HepG2 (cell line): ENCODE measurements around the gene DNAJC5. TPM values are rescaled to one million over a fixed set of nuclear protein-coding genes. Genes with fewer than 3 reads are reported as not detected.

ENCODE experiments used
- ARNT ChIP-seq: fragments of 450-650 bp; IDR thresholded peaks from 2 replicates; pipeline ENCODE4 v1.6.1; 2017
- KLF6 ChIP-seq: IDR thresholded peaks from 2 replicates; pipeline ENCODE4 v1.8.0; 2016; ENCODE audit warnings: missing biosample characterization, missing genetic modification reagents
- NFRKB ChIP-seq: fragments of 450-650 bp; IDR thresholded peaks from 2 replicates; pipeline ENCODE4 v1.6.1; 2017
- PITX1 ChIP-seq: sonication (generic); formaldehyde crosslinking; IDR thresholded peaks from 2 replicates; pipeline ENCODE4 v1.5.1; 2020; ENCODE audit warnings: mild to moderate bottlenecking, missing genetic modification reagents
- RBFOX2 ChIP-seq: fragments of 200-400 bp; formaldehyde crosslinking; IDR thresholded peaks from 2 replicates; pipeline ENCODE4 v1.6.1; 2017; ENCODE audit warnings: low read depth, mild to moderate bottlenecking, low read length
- SMAD1 ChIP-seq: sonication (generic); formaldehyde crosslinking; IDR thresholded peaks from 2 replicates; pipeline ENCODE4 v1.4.0; 2020; ENCODE audit warnings: missing genetic modification reagents, low read depth, mild to moderate bottlenecking, borderline replicate concordance
- SNAI1 ChIP-seq: sonication (generic); formaldehyde crosslinking; IDR thresholded peaks from 2 replicates; pipeline ENCODE4 v1.5.0; 2020; ENCODE audit warnings: mild to moderate bottlenecking, missing genetic modification reagents, borderline replicate concordance
- SRSF1 ChIP-seq: fragments of 200-400 bp; formaldehyde crosslinking; optimal IDR thresholded peaks from 2 replicates; pipeline ENCODE3; 2017; ENCODE audit warnings: mild to moderate bottlenecking, low read depth, low read length, moderate library complexity
- SRSF9 ChIP-seq: fragments of 200-400 bp; formaldehyde crosslinking; IDR thresholded peaks from 2 replicates; pipeline ENCODE4 v1.6.1; 2018; ENCODE audit warnings: borderline replicate concordance, mild to moderate bottlenecking, low read depth, low read length; ENCODE audit not compliant: insufficient read depth, poor library complexity, severe bottlenecking
- ZFP62 ChIP-seq: sonication (generic); formaldehyde crosslinking; IDR thresholded peaks from 2 replicates; pipeline ENCODE4 v1.4.0; 2020; ENCODE audit warnings: missing genetic modification reagents
- ZFP90 ChIP-seq: sonication (generic); formaldehyde crosslinking; IDR thresholded peaks from 2 replicates; pipeline ENCODE4 v1.8.0; 2022; ENCODE audit warnings: missing genetic modification reagents, mild to moderate bottlenecking, inconsistent platforms, borderline replicate concordance
- ZFYVE20 ChIP-seq: sonication (generic); formaldehyde crosslinking; IDR thresholded peaks from 2 replicates; pipeline ENCODE4 v1.8.0; 2023; ENCODE audit warnings: low read depth, mild to moderate bottlenecking, moderate library complexity, missing genetic modification reagents, borderline replicate concordance
- ZNF207 ChIP-seq: fragments of 450-650 bp; IDR thresholded peaks from 2 replicates; pipeline ENCODE4 v1.6.1; 2016; ENCODE audit warnings: antibody characterized with exemption, borderline replicate concordance
- ZNF761 ChIP-seq: sonication (generic); formaldehyde crosslinking; conservative IDR thresholded peaks from 2 replicates; pipeline ENCODE4 v1.4.0; 2020; ENCODE audit warnings: mild to moderate bottlenecking, missing genetic modification reagents
- ZZZ3 ChIP-seq: sonication (generic); formaldehyde crosslinking; IDR thresholded peaks from 2 replicates; pipeline ENCODE4 v1.4.0; 2020; ENCODE audit warnings: missing genetic modification reagents, mild to moderate bottlenecking, borderline replicate concordance
- polyA plus RNA-seq, 8 experiments: library from polyadenylated mRNA; depleted of rRNA in 3 of 8; stranded (reverse) in 7 of 8; unstranded in 1 of 8; fragments of >200 nt; fragmentation: Illumina TruSeq in 4 of 8; extraction: Trizol in 4 of 8; gene quantifications; 2 replicates each; pipeline versions ENCODE4 v1.2.1 to v1.2.3, GENCODE V29; 2011 to 2016; ENCODE audit warnings: low read depth in 4 of 8, missing spikeins in 1 of 8, mixed read lengths in 1 of 8; ENCODE audit not compliant: insufficient read depth in 1 of 8
- total RNA-seq, 5 experiments: library from RNA; depleted of rRNA; stranded (reverse); fragments of >200 nt; fragmentation: Illumina TruSeq; extraction: Trizol; gene quantifications; 2 replicates each; pipeline ENCODE4 v1.2.3, GENCODE V29; 2016; ENCODE audit warnings: low read depth in 1 of 5
- TF ChIP-seq, protein P1 (sequence below): sonication (generic); formaldehyde crosslinking; IDR thresholded peaks from 2 replicates; pipeline ENCODE4 v1.5.1; 2020; ENCODE audit warnings: mild to moderate bottlenecking, moderate library complexity, missing genetic modification reagents
- TF ChIP-seq, protein P2 (sequence below): sonication (generic); formaldehyde crosslinking; IDR thresholded peaks from 2 replicates; pipeline ENCODE4 v1.4.0; 2020; ENCODE audit warnings: missing genetic modification reagents
- TF ChIP-seq, protein P3 (sequence below): sonication (generic); formaldehyde crosslinking; IDR thresholded peaks from 2 replicates; pipeline ENCODE4 v1.8.1; 2023; ENCODE audit warnings: mild to moderate bottlenecking, missing genetic modification reagents
- TF ChIP-seq, protein P4 (sequence below): sonication (generic); formaldehyde crosslinking; IDR thresholded peaks from 2 replicates; pipeline ENCODE4 v1.4.0; 2020; ENCODE audit warnings: missing genetic modification reagents
- TF ChIP-seq, protein P5 (sequence below): sonication (generic); formaldehyde crosslinking; conservative IDR thresholded peaks from 2 replicates; pipeline ENCODE4 v1.4.0; 2020; ENCODE audit warnings: missing genetic modification reagents

DNAJC5 gene
- total and polyA plus RNA-seq, 2 of the 13 experiments (the other 11 are each of a cell fraction or from before 2014, with no cell fraction given), result 42.8 to 64.5 TPM

DNA sequence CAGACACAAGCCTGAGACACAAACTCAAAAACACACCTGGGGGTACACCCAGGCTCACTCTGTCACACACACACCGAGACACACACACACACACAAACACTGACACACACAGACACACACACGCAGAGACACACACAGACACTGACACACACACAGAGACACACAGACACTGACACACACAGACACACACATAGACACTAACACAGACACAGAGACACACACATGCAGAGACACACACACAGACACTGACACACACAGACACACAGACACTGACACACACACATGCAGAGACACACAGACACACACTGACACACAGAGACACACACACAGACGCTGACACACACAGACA lies 48.1 kb upstream of the DNAJC5 start (continued):
- TF ChIP-seq SRSF1, result no peak
- TF ChIP-seq, protein P1, sequence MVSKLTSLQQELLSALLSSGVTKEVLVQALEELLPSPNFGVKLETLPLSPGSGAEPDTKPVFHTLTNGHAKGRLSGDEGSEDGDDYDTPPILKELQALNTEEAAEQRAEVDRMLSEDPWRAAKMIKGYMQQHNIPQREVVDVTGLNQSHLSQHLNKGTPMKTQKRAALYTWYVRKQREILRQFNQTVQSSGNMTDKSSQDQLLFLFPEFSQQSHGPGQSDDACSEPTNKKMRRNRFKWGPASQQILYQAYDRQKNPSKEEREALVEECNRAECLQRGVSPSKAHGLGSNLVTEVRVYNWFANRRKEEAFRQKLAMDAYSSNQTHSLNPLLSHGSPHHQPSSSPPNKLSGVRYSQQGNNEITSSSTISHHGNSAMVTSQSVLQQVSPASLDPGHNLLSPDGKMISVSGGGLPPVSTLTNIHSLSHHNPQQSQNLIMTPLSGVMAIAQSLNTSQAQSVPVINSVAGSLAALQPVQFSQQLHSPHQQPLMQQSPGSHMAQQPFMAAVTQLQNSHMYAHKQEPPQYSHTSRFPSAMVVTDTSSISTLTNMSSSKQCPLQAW, result no peak
- TF ChIP-seq ZNF761, result no peak
- peak; percentile 95; the same call in 1 of the 2 replicates for TF ChIP-seq ARNT
- TF ChIP-seq, protein P2, sequence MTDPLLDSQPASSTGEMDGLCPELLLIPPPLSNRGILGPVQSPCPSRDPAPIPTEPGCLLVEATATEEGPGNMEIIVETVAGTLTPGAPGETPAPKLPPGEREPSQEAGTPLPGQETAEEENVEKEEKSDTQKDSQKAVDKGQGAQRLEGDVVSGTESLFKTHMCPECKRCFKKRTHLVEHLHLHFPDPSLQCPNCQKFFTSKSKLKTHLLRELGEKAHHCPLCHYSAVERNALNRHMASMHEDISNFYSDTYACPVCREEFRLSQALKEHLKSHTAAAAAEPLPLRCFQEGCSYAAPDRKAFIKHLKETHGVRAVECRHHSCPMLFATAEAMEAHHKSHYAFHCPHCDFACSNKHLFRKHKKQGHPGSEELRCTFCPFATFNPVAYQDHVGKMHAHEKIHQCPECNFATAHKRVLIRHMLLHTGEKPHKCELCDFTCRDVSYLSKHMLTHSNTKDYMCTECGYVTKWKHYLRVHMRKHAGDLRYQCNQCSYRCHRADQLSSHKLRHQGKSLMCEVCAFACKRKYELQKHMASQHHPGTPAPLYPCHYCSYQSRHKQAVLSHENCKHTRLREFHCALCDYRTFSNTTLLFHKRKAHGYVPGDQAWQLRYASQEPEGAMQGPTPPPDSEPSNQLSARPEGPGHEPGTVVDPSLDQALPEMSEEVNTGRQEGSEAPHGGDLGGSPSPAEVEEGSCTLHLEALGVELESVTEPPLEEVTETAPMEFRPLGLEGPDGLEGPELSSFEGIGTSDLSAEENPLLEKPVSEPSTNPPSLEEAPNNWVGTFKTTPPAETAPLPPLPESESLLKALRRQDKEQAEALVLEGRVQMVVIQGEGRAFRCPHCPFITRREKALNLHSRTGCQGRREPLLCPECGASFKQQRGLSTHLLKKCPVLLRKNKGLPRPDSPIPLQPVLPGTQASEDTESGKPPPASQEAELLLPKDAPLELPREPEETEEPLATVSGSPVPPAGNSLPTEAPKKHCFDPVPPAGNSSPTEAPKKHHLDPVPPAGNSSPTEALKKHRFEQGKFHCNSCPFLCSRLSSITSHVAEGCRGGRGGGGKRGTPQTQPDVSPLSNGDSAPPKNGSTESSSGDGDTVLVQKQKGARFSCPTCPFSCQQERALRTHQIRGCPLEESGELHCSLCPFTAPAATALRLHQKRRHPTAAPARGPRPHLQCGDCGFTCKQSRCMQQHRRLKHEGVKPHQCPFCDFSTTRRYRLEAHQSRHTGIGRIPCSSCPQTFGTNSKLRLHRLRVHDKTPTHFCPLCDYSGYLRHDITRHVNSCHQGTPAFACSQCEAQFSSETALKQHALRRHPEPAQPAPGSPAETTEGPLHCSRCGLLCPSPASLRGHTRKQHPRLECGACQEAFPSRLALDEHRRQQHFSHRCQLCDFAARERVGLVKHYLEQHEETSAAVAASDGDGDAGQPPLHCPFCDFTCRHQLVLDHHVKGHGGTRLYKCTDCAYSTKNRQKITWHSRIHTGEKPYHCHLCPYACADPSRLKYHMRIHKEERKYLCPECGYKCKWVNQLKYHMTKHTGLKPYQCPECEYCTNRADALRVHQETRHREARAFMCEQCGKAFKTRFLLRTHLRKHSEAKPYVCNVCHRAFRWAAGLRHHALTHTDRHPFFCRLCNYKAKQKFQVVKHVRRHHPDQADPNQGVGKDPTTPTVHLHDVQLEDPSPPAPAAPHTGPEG (CRISPR knock-in tag), result no peak
- no peak for TF ChIP-seq ZFP62
- TF ChIP-seq ZFP90 (CRISPR knock-in tag), result no peak
- TF ChIP-seq ZNF207, result peak; percentile 94
- TF ChIP-seq, protein P3, sequence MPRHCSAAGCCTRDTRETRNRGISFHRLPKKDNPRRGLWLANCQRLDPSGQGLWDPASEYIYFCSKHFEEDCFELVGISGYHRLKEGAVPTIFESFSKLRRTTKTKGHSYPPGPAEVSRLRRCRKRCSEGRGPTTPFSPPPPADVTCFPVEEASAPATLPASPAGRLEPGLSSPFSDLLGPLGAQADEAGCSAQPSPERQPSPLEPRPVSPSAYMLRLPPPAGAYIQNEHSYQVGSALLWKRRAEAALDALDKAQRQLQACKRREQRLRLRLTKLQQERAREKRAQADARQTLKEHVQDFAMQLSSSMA (CRISPR knock-in tag), result 0 out of 2 replicates have a peak, but pooled peaks have one; percentile 11
- TF ChIP-seq, protein P4, sequence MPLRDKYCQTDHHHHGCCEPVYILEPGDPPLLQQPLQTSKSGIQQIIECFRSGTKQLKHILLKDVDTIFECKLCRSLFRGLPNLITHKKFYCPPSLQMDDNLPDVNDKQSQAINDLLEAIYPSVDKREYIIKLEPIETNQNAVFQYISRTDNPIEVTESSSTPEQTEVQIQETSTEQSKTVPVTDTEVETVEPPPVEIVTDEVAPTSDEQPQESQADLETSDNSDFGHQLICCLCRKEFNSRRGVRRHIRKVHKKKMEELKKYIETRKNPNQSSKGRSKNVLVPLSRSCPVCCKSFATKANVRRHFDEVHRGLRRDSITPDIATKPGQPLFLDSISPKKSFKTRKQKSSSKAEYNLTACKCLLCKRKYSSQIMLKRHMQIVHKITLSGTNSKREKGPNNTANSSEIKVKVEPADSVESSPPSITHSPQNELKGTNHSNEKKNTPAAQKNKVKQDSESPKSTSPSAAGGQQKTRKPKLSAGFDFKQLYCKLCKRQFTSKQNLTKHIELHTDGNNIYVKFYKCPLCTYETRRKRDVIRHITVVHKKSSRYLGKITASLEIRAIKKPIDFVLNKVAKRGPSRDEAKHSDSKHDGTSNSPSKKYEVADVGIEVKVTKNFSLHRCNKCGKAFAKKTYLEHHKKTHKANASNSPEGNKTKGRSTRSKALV (CRISPR knock-in tag), result no peak
- TF ChIP-seq, protein P5, sequence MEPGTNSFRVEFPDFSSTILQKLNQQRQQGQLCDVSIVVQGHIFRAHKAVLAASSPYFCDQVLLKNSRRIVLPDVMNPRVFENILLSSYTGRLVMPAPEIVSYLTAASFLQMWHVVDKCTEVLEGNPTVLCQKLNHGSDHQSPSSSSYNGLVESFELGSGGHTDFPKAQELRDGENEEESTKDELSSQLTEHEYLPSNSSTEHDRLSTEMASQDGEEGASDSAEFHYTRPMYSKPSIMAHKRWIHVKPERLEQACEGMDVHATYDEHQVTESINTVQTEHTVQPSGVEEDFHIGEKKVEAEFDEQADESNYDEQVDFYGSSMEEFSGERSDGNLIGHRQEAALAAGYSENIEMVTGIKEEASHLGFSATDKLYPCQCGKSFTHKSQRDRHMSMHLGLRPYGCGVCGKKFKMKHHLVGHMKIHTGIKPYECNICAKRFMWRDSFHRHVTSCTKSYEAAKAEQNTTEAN (CRISPR knock-in tag), result no peak
- TF ChIP-seq ZFYVE20, result no peak
- TF ChIP-seq NFRKB, result peak; percentile 65; the same call in 1 of the 2 replicates
- no peak; the same call in 1 of the 2 replicates for TF ChIP-seq ZZZ3
- no peak for TF ChIP-seq PITX1
- TF ChIP-seq SRSF9, result no peak
- no peak for TF ChIP-seq KLF6
- no peak for TF ChIP-seq SNAI1 (CRISPR knock-in tag)
- TF ChIP-seq SMAD1 (CRISPR knock-in tag), result no peak
- TF ChIP-seq RBFOX2, result no peak
